Measurements from ENCODE around the gene MINAR2.

The MINAR2 gene

GRCh38 chr5:129760636-129761325 lies 12.9 kb downstream of the MINAR2 start:
- TF ChIP-seq GATA1 (IDR thresholded peaks at IDR 0.05; ENCODE audit: low read depth, low read length) (no peak), POLR2A (IDR thresholded peaks at IDR 0.05; ENCODE audit: low read length) (no peak)
- DNase-seq = no peak

DNA sequence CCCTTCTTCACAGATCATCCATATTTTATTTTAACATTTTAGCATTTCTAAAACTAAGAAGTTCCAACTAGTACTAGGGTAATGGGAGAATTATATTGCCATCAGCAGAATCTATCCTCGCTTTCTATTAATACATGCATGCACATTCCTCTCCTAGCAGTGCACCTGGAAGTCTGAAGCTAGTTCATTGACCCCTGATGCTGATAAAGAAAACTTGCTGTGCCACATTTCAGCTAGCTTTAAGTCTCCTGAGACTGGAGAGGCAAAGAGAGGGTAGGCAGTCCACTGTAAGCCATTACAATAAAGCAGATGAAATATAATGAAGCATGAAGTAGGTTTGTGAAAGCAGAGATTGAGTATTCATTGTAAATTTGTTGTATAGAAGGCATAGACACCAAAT lies 15.8 kb downstream of the MINAR2 start:
- no peak for DNase-seq
- no peak for TF ChIP-seq GATA1 (IDR thresholded peaks at IDR 0.05; ENCODE audit: low read depth, low read length)
- no peak for TF ChIP-seq POLR2A (IDR thresholded peaks at IDR 0.05; ENCODE audit: low read length)

DNA sequence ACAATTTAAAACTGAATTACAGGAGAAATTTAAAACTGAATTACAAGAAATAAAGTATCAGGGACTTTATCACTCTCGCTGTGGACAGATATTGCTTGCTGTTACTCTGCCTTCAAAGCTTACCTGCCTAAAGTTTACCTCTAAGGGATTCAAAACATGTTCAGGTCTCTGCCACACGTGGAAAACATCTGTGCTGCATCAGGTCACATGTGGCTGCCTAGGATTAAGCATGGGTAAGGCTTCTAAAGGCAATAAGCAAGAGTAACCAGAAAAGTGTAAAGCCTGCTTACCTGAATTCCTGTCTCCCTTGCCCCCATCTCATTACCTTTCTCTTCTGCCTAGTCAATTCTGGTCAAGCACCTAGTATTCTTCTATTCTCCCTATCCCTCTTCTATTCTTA lies 18.9 kb downstream of the MINAR2 start:
- no peak for DNase-seq
- TF ChIP-seq GATA1 (IDR thresholded peaks at IDR 0.05; ENCODE audit: low read depth, low read length) (no peak), POLR2A (IDR thresholded peaks at IDR 0.05; ENCODE audit: low read length) (no peak)

DNA sequence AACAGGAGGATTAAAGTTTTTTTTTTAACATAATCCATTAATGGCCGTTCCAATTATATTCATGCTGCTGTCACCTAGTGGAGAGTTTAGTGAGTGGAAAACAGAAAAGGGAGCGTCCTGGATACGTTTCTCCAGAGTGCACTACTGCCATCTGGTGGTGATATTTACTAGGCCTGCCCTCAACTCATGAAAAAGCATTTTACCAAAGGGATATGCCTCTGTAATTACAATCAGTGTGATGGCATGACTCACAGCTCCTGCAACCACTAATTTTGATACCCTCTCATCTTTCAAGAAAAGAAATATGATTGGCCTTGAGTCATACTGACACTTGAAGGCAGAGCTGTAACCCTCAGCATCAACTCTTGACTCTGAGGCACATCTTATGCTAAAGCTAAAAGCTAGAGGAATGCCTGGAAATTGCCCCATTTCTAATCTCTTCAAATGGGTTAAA lies 20.1 kb downstream of the MINAR2 start:
- TF ChIP-seq GATA1 (IDR thresholded peaks at IDR 0.05; ENCODE audit: low read depth, low read length) = no peak
- no peak for TF ChIP-seq POLR2A (IDR thresholded peaks at IDR 0.05; ENCODE audit: low read length)
- peak; percentile 84 to 89 for DNase-seq

GRCh38 chr5:129768735-129769134 lies 20.8 kb downstream of the MINAR2 start:
- no peak for TF ChIP-seq POLR2A (IDR thresholded peaks at IDR 0.05; ENCODE audit: low read length)
- no peak for TF ChIP-seq GATA1 (IDR thresholded peaks at IDR 0.05; ENCODE audit: low read depth, low read length)
- DNase-seq = no peak

DNA sequence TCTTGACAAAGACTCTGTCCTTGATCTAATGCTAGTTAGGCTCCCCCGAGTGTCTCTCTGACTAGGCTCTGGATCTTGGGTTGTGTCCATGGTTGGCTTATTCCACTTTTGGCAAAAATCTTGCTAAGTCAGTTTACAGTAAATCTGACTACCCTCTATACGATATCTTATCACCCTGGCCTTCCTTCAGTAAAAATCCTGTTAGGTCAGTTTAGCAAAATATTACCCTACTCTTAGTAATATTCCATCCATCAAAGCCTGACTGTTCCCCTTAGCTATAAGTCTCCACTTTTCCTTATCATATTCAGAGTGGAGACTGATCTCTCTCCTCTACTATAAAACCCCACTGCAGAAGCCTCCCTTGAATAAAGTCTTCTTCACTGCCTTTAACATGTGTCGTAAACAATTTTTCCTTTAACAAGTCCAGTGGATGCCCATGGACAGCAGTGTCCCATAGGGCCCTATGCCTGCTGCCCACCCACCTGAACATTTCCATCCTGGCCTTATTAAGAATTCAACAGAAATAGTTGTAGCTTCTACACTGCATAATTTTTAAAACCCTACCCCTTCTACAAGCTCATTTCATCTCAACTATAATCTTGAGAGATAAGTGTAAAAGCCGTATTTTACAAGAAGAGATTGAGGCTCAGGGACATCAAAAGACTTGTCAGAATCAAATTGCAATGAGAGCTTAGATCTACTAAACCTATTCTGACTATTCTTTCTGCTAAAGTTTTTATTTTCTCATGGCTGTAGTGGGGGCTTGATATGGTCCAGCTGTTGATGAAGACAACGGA lies 22.3 kb downstream of the MINAR2 start:
- DNase-seq = no peak
- TF ChIP-seq GATA1 (IDR thresholded peaks at IDR 0.05; ENCODE audit: low read depth, low read length) (no peak), POLR2A (IDR thresholded peaks at IDR 0.05; ENCODE audit: low read length) (no peak)

GRCh38 chr5:129771058-129771838 lies 23.4 kb downstream of the MINAR2 start:
- peak; percentile 40 to 59 for DNase-seq

DNA sequence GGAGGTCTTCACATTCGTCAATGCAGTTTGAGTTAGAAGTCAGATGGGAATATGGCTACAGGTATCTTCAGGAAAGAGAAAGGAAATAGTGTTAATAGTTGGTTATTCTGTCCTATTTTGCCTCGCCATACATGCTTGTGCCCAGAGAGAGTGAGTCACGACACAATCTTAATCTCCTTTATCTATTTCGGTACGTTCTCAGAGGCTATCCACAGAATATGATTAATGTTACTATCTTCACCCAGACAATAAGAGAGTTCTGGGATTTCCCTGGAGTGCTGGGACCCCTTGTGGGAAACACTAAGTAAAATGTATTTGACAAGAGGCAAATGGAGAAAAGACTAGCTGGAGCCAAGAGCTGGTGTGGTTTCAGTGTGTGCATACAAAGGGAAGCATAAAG lies 25.5 kb downstream of the MINAR2 start:
- TF ChIP-seq POLR2A (IDR thresholded peaks at IDR 0.05; ENCODE audit: low read length) (no peak), GATA1 (IDR thresholded peaks at IDR 0.05; ENCODE audit: low read depth, low read length) (no peak)
- no peak for DNase-seq

More at GRCh38 chr5:129771058-129771838, 23.4 kb downstream of the MINAR2 start:
- TF ChIP-seq POLR2A (IDR thresholded peaks at IDR 0.05; ENCODE audit: low read length) (no peak), GATA1 (IDR thresholded peaks at IDR 0.05; ENCODE audit: low read depth, low read length) (no peak)

DNA sequence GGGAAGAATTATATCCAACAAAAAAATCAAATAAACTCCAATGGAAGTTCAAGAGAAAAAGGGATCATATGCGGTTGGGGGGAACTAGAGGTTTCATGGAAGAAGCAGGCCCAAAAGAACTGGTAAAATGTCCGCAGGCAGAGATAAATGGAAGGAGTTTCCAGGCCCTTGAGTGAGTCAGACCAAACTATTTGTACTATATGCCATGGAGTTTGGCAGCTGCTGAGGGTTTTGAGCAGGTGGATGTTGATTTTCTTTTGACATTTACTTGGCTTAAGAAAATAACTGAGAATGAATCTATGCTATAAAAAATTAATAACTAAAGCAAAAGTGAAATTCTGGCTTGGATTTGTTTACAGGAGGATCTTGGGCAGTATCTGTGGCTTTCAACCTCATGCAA lies 33.7 kb downstream of the MINAR2 start:
- TF ChIP-seq POLR2A (IDR thresholded peaks at IDR 0.05; ENCODE audit: low read length) (no peak), GATA1 (IDR thresholded peaks at IDR 0.05; ENCODE audit: low read depth, low read length) (no peak)
- no peak for DNase-seq

GRCh38 chr5:129803403-129803802 lies 55.5 kb downstream of the MINAR2 start:
- no peak for TF ChIP-seq POLR2A (IDR thresholded peaks at IDR 0.05; ENCODE audit: low read length)
- TF ChIP-seq GATA1 (IDR thresholded peaks at IDR 0.05; ENCODE audit: low read depth, low read length) = no peak
- DNase-seq = no peak

DNA sequence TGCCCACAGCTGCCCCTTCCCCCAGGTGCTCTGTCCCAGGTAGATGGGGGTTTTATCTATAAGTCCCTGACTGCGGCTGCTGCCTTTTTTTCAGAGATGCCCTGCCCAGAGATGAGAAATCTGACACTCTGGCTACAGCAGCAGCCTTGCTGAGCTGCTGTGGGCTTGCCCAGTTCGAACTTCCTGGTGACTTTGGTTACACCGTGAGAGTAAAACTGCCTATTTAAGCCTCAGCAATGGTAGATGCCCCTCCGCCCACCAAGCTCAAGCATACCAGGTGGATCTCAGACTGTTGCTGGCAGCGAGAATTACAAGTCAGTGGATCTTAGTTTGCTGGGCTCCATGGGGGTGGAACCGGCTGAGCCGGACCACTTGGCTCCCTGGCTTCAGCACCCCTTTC lies 56.8 kb downstream of the MINAR2 start:
- TF ChIP-seq POLR2A (IDR thresholded peaks at IDR 0.05; ENCODE audit: low read length) = no peak
- no peak for TF ChIP-seq GATA1 (IDR thresholded peaks at IDR 0.05; ENCODE audit: low read depth, low read length)
- DNase-seq = no peak

DNA sequence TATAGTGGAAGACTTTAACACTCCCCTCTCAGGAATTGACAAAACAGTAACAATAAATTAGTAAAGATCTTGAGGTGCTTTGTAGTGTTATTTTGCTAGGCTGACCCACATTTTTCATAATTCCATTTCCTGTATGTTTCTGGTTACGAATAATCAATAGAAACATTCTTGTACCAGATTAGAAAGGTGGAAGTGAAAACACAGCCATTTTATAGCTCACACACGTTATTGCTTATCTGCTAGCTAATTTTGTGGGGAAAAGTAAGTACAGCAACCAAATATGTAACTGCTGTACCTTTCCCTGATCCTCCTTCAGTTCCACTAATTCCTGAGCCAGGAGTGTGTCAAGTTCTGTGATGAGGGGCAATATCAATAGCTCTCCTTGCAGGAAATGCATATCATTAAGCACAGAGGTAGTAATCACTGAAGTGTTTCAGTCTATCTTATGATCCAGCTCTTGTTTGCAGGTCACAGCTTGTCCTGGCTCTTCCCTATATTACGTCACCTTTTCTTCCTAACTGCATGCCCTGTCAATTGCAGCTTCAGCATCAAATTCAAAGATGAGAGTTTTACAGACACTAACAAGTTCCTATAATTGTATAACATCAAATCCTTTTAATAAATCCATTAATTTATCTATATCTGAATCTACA lies 59.4 kb downstream of the MINAR2 start:
- DNase-seq = no peak
- no peak for TF ChIP-seq POLR2A (IDR thresholded peaks at IDR 0.05; ENCODE audit: low read length)
- no peak for TF ChIP-seq GATA1 (IDR thresholded peaks at IDR 0.05; ENCODE audit: low read depth, low read length)

Data from erythroblast (primary cell).